Measurements from ENCODE around the gene UBE2G1. TPM values are rescaled to one million over a fixed set of nuclear protein-coding genes. Genes with fewer than 3 reads are reported as not detected.

UBE2G1 gene
- polyA plus RNA-seq, 12 donors, result 54.8 to 106 (median 84.0) TPM

- no peak for DNase-seq
These were observed 56.0 kb downstream of the UBE2G1 start for GRCh38 chr17:4310354-4311060.

- no peak for DNase-seq
These were observed 56.6 kb downstream of the UBE2G1 start for GRCh38 chr17:4309897-4310296.

GRCh38 chr17:4307179-4307930 is 59.1 kb downstream of the UBE2G1 start:
- DNase-seq, result no peak

- DNase-seq, result no peak
These were observed 61.3 kb downstream of the UBE2G1 start for GRCh38 chr17:4305224-4305623.

- DNase-seq, result peak; percentile 54
These were observed 62.0 kb downstream of the UBE2G1 start for GRCh38 chr17:4304417-4305027.

GRCh38 chr17:4301066-4301465 is 65.4 kb downstream of the UBE2G1 start:
- DNase-seq, result no peak

- no peak for DNase-seq
These were observed 69.1 kb downstream of the UBE2G1 start for GRCh38 chr17:4297351-4297750.

GRCh38 chr17:4295686-4296085 is 70.8 kb downstream of the UBE2G1 start:
- no peak for DNase-seq

- DNase-seq, result no peak
These were observed 72.9 kb downstream of the UBE2G1 start for GRCh38 chr17:4293572-4293971.

- DNase-seq, result no peak
These were observed 78.8 kb downstream of the UBE2G1 start for GRCh38 chr17:4287710-4288109.

- no peak for DNase-seq
These were observed 90.0 kb downstream of the UBE2G1 start for GRCh38 chr17:4276514-4276913.

- DNase-seq, result no peak
These were observed 93.5 kb downstream of the UBE2G1 start for GRCh38 chr17:4272972-4273368.

- DNase-seq, result no peak
These were observed 94.1 kb downstream of the UBE2G1 start for GRCh38 chr17:4272213-4272971.

- peak; percentile 25 for DNase-seq
These were observed 95.7 kb downstream of the UBE2G1 start for GRCh38 chr17:4270736-4271135.

GRCh38 chr17:4269915-4270314 is 96.6 kb downstream of the UBE2G1 start:
- no peak for DNase-seq

- no peak for DNase-seq
These were observed 99.1 kb downstream of the UBE2G1 start for GRCh38 chr17:4267402-4267801.

- DNase-seq, result no peak
These were observed 99.9 kb downstream of the UBE2G1 start for GRCh38 chr17:4266550-4266949.

- peak; percentile 98 for DNase-seq
These were observed 102.9 kb downstream of the UBE2G1 start, which contains the start of gene ANKFY1 for GRCh38 chr17:4263282-4264215. ANKFY1 (minus strand) TSS chr17:4263979; CDS start chr17:4263941, 38 bp downstream.

GRCh38 chr17:4262703-4263102 is 103.8 kb downstream of the UBE2G1 start:
- DNase-seq, result no peak

GRCh38 chr17:4261452-4261851 is 105.0 kb downstream of the UBE2G1 start:
- DNase-seq, result no peak

GRCh38 chr17:4258867-4259266 is 107.6 kb downstream of the UBE2G1 start:
- DNase-seq, result no peak
